Uterus (tissue), 4 donors: Measurements from ENCODE around the gene ELOVL5. TPM values are rescaled to one million over a fixed set of nuclear protein-coding genes. Genes with fewer than 3 reads are reported as not detected.

ENCODE experiments used
- DNase-seq, 2 donors: peaks; one replicate each; pipeline ENCODE4 v3.0.0-alpha.2; 2019 to 2020
- H3K27ac ChIP-seq, 2 donors: fragments of 200-600 bp; sonication (generic); 1 replicate in 1 of 2; 2 replicates in 1 of 2; pipeline ENCODE4 v1.5.1; 2016 to 2018
- H3K27me3 ChIP-seq, 2 donors: fragments of 200-600 bp; sonication (generic); one replicate each; pipeline ENCODE4 v1.5.1; 2018 to 2019; ENCODE audit warnings: control low read depth in 1 of 2
- H3K36me3 ChIP-seq, 2 donors: fragments of 200-600 bp; sonication (generic); one replicate each; pipeline ENCODE4 v1.5.1; 2019; ENCODE audit warnings: control low read depth in 1 of 2
- H3K4me1 ChIP-seq, 2 donors: fragments of 200-600 bp; sonication (generic); one replicate each; pipeline ENCODE4 v1.5.1; 2018 to 2019; ENCODE audit warnings: control low read depth in 1 of 2
- H3K4me3 ChIP-seq, 2 donors: fragments of 200-600 bp; sonication (generic); 1 replicate in 1 of 2; 2 replicates in 1 of 2; pipeline ENCODE4 v1.5.1; 2018 to 2019; ENCODE audit warnings: mild to moderate bottlenecking in 1 of 2
- H3K9me3 ChIP-seq, 2 donors: fragments of 200-600 bp; sonication (generic); one replicate each; pipeline ENCODE4 v1.5.1; 2019; ENCODE audit warnings: control low read depth in 1 of 2
- POLR2A ChIP-seq, 2 donors: fragments of 450-650 bp; IDR thresholded peaks; one replicate each; pipeline ENCODE4 v1.6.1; 2016; ENCODE audit warnings: antibody characterized with exemption in 2 of 2, mild to moderate bottlenecking in 1 of 2, moderate library complexity in 1 of 2
- intact Hi-C: fragments of 100-400 bp; cut with DNase I; formaldehyde crosslinking; loops from one replicate; pipeline ENCODE4 v1.15.1; 2023; ENCODE audit warnings: low total_unique reads
- total RNA-seq, 4 donors: library from RNA; depleted of rRNA in 3 of 4; stranded (reverse); fragments of >200 nt in 3 of 4; gene quantifications; one replicate each; pipeline versions ENCODE4 v1.1.0 to v1.2.4, GENCODE V29; 2014 to 2023
- TF ChIP-seq, protein P1 (sequence below), 4 experiments: fragments of 200-600 bp in 2 of 4; fragments of 450-650 bp in 2 of 4; sonication (generic) in 2 of 4; IDR thresholded peaks; one replicate each; pipeline ENCODE4 v1.5.1; 2016 to 2019; ENCODE audit warnings: antibody characterized with exemption in 4 of 4, mild to moderate bottlenecking in 2 of 4, moderate library complexity in 1 of 4
- donor health status: DM: yes; HTN: yes; CAD: no.

Gene ELOVL5
- total RNA-seq, 4 donors from 2014 or later, result 26.4 to 80.7 (median 48.4) TPM

- Histone ChIP-seq H3K36me3 (no peaks in the 10 kb centered on the region), H3K4me3 (no peak overlapping the region), H3K27ac (peak overlapping the region; percentile 39 to 67), H3K9me3 (no peaks in the 10 kb centered on the region), H3K4me1 (peaks cover 0 to 8% of the 10 kb centered on the region in 2 donors), H3K27me3 (no peaks in the 10 kb centered on the region)
- no peak for DNase-seq
- intact Hi-C loops, result no loop called here
- TF ChIP-seq, protein P1, sequence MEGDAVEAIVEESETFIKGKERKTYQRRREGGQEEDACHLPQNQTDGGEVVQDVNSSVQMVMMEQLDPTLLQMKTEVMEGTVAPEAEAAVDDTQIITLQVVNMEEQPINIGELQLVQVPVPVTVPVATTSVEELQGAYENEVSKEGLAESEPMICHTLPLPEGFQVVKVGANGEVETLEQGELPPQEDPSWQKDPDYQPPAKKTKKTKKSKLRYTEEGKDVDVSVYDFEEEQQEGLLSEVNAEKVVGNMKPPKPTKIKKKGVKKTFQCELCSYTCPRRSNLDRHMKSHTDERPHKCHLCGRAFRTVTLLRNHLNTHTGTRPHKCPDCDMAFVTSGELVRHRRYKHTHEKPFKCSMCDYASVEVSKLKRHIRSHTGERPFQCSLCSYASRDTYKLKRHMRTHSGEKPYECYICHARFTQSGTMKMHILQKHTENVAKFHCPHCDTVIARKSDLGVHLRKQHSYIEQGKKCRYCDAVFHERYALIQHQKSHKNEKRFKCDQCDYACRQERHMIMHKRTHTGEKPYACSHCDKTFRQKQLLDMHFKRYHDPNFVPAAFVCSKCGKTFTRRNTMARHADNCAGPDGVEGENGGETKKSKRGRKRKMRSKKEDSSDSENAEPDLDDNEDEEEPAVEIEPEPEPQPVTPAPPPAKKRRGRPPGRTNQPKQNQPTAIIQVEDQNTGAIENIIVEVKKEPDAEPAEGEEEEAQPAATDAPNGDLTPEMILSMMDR (IDR thresholded peaks at IDR 0.05), result no peak
- no peak for TF ChIP-seq POLR2A (IDR thresholded peaks at IDR 0.05)
Measured at GRCh38 chr6:53325785-53326184, 23.0 kb downstream of the ELOVL5 start.

DNA sequence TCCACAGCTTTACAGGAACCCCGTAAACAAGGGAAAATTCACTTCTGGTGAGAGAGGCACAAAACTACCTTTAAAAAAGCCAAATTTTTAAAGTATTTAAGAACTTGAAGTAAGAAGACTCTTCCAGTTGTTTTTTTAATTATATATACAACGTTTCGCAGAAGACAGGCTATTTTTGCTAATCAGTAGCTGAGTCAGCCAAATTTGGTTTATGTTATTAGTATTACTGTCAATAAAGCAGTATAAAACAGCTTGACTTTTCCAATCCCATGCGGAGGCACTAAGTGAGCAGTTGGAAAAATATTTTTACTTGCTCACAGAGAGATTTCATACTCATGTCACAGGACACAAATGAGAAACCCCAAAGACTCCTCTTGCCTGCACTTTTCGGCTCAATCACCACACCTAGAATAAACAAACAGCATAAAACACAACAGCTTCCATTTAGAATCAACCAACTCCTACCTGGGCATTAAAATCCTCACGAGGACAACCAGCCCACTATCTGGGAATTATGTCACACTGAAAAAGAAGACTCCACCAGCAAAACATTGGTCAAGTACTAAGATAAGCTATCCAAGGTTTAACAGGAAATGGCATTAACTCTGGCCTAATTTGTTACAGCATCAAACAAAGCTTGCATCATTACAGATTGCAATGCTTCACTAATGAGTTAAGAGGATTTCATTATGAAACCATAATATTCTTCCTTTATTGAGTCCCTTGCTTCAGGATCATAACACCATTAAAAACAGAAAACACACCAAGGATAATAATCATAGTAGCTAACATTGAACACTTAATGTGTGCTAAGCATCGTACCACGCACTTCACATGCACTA, 26.3 kb downstream of the ELOVL5 start:
- Histone ChIP-seq H3K27me3 (no peaks in the 10 kb centered on the region), H3K4me3 (no peak overlapping the region), H3K9me3 (no peaks in the 10 kb centered on the region), H3K4me1 (peaks cover 0 to 8% of the 10 kb centered on the region in 2 donors), H3K27ac (peak overlapping the region in 1 of 2 donors; percentile 46), H3K36me3 (no peaks in the 10 kb centered on the region)
- intact Hi-C loops, result no loop called here
- no peak for DNase-seq
- no peak for TF ChIP-seq POLR2A (IDR thresholded peaks at IDR 0.05)
- TF ChIP-seq, protein P1 (IDR thresholded peaks at IDR 0.05), result no peak

DNA sequence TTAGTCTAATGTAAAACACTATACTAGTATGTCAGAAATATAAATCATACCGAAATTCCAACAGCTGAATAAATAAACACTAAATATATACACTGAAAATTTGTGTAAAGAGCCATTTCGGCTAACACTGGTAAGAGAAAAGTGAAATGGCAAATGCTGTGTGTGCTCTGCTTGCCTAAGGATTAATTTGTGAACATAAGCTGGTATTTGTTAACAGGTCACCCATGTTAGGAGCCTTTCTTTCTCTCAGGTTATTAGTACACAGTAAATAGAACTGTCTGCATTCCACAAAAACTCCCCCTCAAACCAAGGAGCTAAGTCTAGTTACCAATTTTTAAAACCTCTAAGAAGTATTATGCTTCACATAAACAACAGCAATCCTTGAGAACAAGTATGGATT, 27.0 kb downstream of the ELOVL5 start:
- H3K27me3 ChIP-seq, result no peaks in the 10 kb centered on the region
- peak overlapping the region in 1 of 2 donors; percentile 46 for H3K27ac ChIP-seq
- no peak overlapping the region for H3K4me3 ChIP-seq
- intact Hi-C loops, result no loop called here
- no peaks in the 10 kb centered on the region for H3K9me3 ChIP-seq
- DNase-seq, result no peak
- no peak for TF ChIP-seq POLR2A (IDR thresholded peaks at IDR 0.05)
- TF ChIP-seq, protein P1 (IDR thresholded peaks at IDR 0.05), result no peak
- H3K4me1 ChIP-seq, result peaks cover 0 to 8% of the 10 kb centered on the region in 2 donors
- no peaks in the 10 kb centered on the region for H3K36me3 ChIP-seq

DNA sequence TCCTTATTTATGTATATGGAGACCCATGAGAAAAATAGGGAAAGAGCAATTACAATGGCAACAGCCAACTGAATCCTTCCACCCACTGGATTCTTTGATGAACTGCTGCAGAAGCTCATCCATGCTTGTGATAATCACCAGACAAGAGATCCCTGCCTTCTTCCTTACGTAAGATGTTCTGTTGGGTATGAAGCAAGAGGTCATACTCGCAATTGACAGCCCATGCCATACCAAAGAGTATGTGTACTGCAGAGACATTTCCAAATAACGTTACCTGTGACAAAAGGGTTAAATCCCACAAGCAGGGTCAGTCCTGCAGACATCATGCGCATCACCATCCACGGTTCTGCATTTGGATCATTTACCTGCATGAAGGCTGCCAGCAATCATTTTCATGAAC, 27.8 kb downstream of the ELOVL5 start:
- H3K27ac ChIP-seq, result no peak overlapping the region
- H3K4me1 ChIP-seq, result peaks cover 0 to 5% of the 10 kb centered on the region in 2 donors
- no peaks in the 10 kb centered on the region for H3K9me3 ChIP-seq
- no peak overlapping the region for H3K4me3 ChIP-seq
- no peaks in the 10 kb centered on the region for H3K36me3 ChIP-seq
- H3K27me3 ChIP-seq, result no peaks in the 10 kb centered on the region
- intact Hi-C loops, result no loop called here
- no peak for TF ChIP-seq POLR2A (IDR thresholded peaks at IDR 0.05)
- TF ChIP-seq, protein P1 (IDR thresholded peaks at IDR 0.05), result no peak
- DNase-seq, result no peak

- no peaks in the 10 kb centered on the region for H3K9me3 ChIP-seq
- no peak overlapping the region for H3K27ac ChIP-seq
- H3K36me3 ChIP-seq, result no peaks in the 10 kb centered on the region
- DNase-seq, result no peak
- TF ChIP-seq, protein P1 (IDR thresholded peaks at IDR 0.05), result no peak
- no peak for TF ChIP-seq POLR2A (IDR thresholded peaks at IDR 0.05)
- H3K27me3 ChIP-seq, result no peaks in the 10 kb centered on the region
- intact Hi-C loops, result no loop called here
- H3K4me3 ChIP-seq, result no peak overlapping the region
- H3K4me1 ChIP-seq, result no peaks in the 10 kb centered on the region
Measured at GRCh38 chr6:53318429-53318828, 30.3 kb downstream of the ELOVL5 start.
